Left lung (tissue), 10 donors: ENCODE results near the gene POU6F2. TPM values are rescaled to one million over a fixed set of nuclear protein-coding genes. Genes with fewer than 3 reads are reported as not detected.

Experiments used
- ATAC-seq: fragments of 200-7000 bp; cut with Tn5 transposase; one replicate; pipeline ENCODE4 v1.9.1; 2020; ENCODE audit warnings: moderate library complexity
- DNase-seq, 4 donors: peaks; one replicate each; pipeline ENCODE4 v3.0.0-alpha.2; 2013 to 2020
- H3K27ac ChIP-seq, 2 donors: fragments of 200-600 bp; sonication (generic) in 1 of 2; one replicate each; pipeline versions ENCODE4 v1.5.0 to v1.8.0; 2020 to 2021
- H3K27me3 ChIP-seq, 2 donors: fragments of 200-600 bp; sonication (generic) in 1 of 2; one replicate each; pipeline versions ENCODE4 v1.5.0 to v1.8.0; 2020 to 2021
- H3K36me3 ChIP-seq, 2 donors: fragments of 200-600 bp; sonication (generic) in 1 of 2; one replicate each; pipeline versions ENCODE4 v1.5.0 to v1.8.0; 2020 to 2021
- H3K4me1 ChIP-seq, 2 donors: fragments of 200-600 bp; one replicate each; pipeline ENCODE4 v1.8.0; 2021
- H3K4me3 ChIP-seq, 2 donors: fragments of 200-600 bp; sonication (generic) in 1 of 2; one replicate each; pipeline versions ENCODE4 v1.5.0 to v1.8.0; 2020 to 2021; ENCODE audit warnings: mild to moderate bottlenecking in 1 of 2
- H3K9me3 ChIP-seq, 2 donors: fragments of 200-600 bp; sonication (generic) in 1 of 2; one replicate each; pipeline versions ENCODE4 v1.5.0 to v1.8.0; 2020 to 2021
- CTCF ChIP-seq, 2 donors: fragments of 200-600 bp; sonication (generic) in 1 of 2; IDR thresholded peaks; one replicate each; pipeline versions ENCODE4 v1.5.0 to v1.8.0; 2021; ENCODE audit warnings: antibody characterized with exemption in 2 of 2
- intact Hi-C, 2 donors: fragments of 100-400 bp; cut with DNase I; formaldehyde crosslinking; loops; one replicate each; pipeline versions ENCODE4 v1.11.2 to v1.14.2; 2022
- polyA plus RNA-seq, 6 donors: library from polyadenylated mRNA; unstranded; fragments of 120-200 nt; gene quantifications; one replicate each; pipeline ENCODE4 v1.2.1, GENCODE V29; 2013; ENCODE audit not compliant: insufficient read length in 6 of 6
- total RNA-seq, 2 donors: library from RNA; stranded (reverse); fragmentation: NEBNext Ultra II Directional; extraction: Animal tissue kit (Norgen Biotek cat#: 25700); gene quantifications; one replicate each; pipeline ENCODE4 v1.2.1, GENCODE V29; 2021
- donor health status: DM: no; HTN: yes; CAD: no.
- donor health status: DM: no; HTN: no; CAD: no.

The POU6F2 gene
- total and polyA plus RNA-seq, 8 donors: 0.08 to 0.32 (median 0.18) TPM; not detected in 3

GRCh38 chr7:39300276-39300675 lies 322.6 kb downstream of the POU6F2 start:
- Histone ChIP-seq H3K4me1 (no peaks in the 10 kb centered on the region), H3K9me3 (no peaks in the 10 kb centered on the region), H3K36me3 (no peaks in the 10 kb centered on the region), H3K27ac (no peak overlapping the region), H3K4me3 (no peak overlapping the region), H3K27me3 (no peaks in the 10 kb centered on the region)
- intact Hi-C loops: no loop called here
- no peak for TF ChIP-seq CTCF (IDR thresholded peaks at IDR 0.05)
- ATAC-seq (peak; percentile 65), DNase-seq (peak in 2 of 4 donors; percentile 5 to 36)

- Histone ChIP-seq H3K36me3 (no peaks in the 10 kb centered on the region), H3K4me1 (no peaks in the 10 kb centered on the region), H3K9me3 (no peaks in the 10 kb centered on the region), H3K27ac (no peak overlapping the region), H3K4me3 (no peak overlapping the region), H3K27me3 (no peaks in the 10 kb centered on the region)
- no peak for TF ChIP-seq CTCF (IDR thresholded peaks at IDR 0.05)
- ATAC-seq (no peak), DNase-seq (no peak)
- intact Hi-C loops: no loop called here
These were observed 323.8 kb downstream of the POU6F2 start for GRCh38 chr7:39301543-39301942.

- TF ChIP-seq CTCF (IDR thresholded peaks at IDR 0.05): no peak
- H3K4me1 ChIP-seq: no peaks in the 10 kb centered on the region
- ATAC-seq (no peak), DNase-seq (no peak)
- no peaks in the 10 kb centered on the region for H3K36me3 ChIP-seq
- intact Hi-C loops: no loop called here
- H3K27me3 ChIP-seq: peaks cover 0 to 8% of the 10 kb centered on the region in 2 donors
- H3K4me3 ChIP-seq: no peak overlapping the region
- no peak overlapping the region for H3K27ac ChIP-seq
- H3K9me3 ChIP-seq: no peaks in the 10 kb centered on the region
These were observed 326.5 kb downstream of the POU6F2 start for GRCh38 chr7:39304178-39304577.

DNA sequence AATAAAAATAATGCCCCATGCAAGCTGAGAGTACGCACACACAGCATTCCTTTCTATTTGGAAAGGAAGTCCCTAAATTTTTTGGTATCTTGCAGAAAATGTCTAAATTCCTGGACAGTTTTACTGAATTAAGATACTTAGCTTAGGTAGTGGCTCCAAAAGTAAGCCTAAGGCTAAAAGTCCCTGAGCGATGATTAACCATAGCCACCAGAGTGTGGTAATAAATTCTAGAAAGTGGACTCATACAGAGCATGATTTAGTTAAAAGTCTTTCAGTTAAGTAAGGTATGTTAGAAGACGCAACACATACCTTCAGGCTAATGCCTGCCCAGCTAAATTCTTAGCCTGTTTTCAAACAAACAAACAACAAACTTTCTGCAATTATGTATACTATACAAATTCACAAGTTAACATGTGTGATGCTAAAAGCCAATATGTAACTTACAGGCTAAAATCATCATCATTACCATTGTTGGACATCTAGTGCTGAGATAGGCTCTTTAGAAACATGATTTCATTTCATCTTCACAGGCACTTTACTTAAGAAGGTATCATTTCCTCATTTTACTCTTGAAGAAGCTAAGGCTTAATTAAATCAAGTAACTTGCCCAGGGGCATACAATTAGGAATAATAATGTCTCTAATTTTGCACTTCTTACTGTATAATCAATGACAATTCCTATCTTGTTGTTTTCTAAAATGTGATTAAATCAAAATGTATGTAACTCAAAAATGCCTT lies 327.1 kb downstream of the POU6F2 start:
- H3K4me1 ChIP-seq: no peaks in the 10 kb centered on the region

More for the DNA sequence above, 327.1 kb downstream of the POU6F2 start:
- Histone ChIP-seq H3K27ac (no peak overlapping the region), H3K4me3 (no peak overlapping the region), H3K9me3 (no peaks in the 10 kb centered on the region), H3K27me3 (peaks cover 0 to 11% of the 10 kb centered on the region in 2 donors), H3K36me3 (no peaks in the 10 kb centered on the region)
- intact Hi-C loops: no loop called here
- DNase-seq (no peak), ATAC-seq (no peak)
- no peak for TF ChIP-seq CTCF (IDR thresholded peaks at IDR 0.05)
